ENCODE measurements around the gene CUTC.

- no peak for TF ChIP-seq EZH2phosphoT487 (IDR thresholded peaks at IDR 0.05; ENCODE audit: low read length)
- TF ChIP-seq CTCF (IDR thresholded peaks at IDR 0.05; ENCODE audit: low read length) = no peak
- no peak for TF ChIP-seq EZH2 (optimal IDR thresholded peaks at IDR 0.05; ENCODE audit: low read depth, low read length)
Observed at GRCh38 chr10:99742254-99742653, 10.2 kb downstream of the CUTC start.

Measured in MM.1S (cell line).